Stimulated activated CD8-positive, alpha-beta memory T cell treated with anti-CD3 and anti-CD28 coated beads, Interleukin-4, amount 100 ng/mL, for 24 hours (primary cell): Measurements from ENCODE around the gene VAC14.
"Not testable (repeated sequence)": the region's sequence is repeated elsewhere in the genome, so short reads cannot be mapped to it uniquely, and the experiment has no call there.

Experiments used
- DNase-seq: peaks from one replicate; pipeline ENCODE4 v3.0.0-alpha.2; 2020; ENCODE audit warnings: low read depth

The VAC14 gene

GRCh38 chr16:70744366-70744765 lies 56.6 kb downstream of the VAC14 start:
- DNase-seq = no peak

- DNase-seq = no peak
Measured at GRCh38 chr16:70743791-70744190, 57.2 kb downstream of the VAC14 start.

- DNase-seq = not testable (repeated sequence)
Measured at GRCh38 chr16:70742967-70743366, 58.0 kb downstream of the VAC14 start.

GRCh38 chr16:70741783-70742125 lies 59.2 kb downstream of the VAC14 start:
- no peak for DNase-seq

- no peak for DNase-seq
Measured at GRCh38 chr16:70740914-70741782, 59.8 kb downstream of the VAC14 start.

GRCh38 chr16:70740174-70740913 lies 60.6 kb downstream of the VAC14 start:
- no peak for DNase-seq

GRCh38 chr16:70739389-70739788 lies 61.6 kb downstream of the VAC14 start:
- DNase-seq = no peak

GRCh38 chr16:70738083-70738977 lies 62.6 kb downstream of the VAC14 start:
- no peak for DNase-seq

GRCh38 chr16:70737377-70738082 lies 63.4 kb downstream of the VAC14 start:
- DNase-seq = peak; percentile 74

GRCh38 chr16:70736465-70737376 lies 64.2 kb downstream of the VAC14 start:
- DNase-seq = peak; percentile 14

GRCh38 chr16:70735141-70735979 lies 65.6 kb downstream of the VAC14 start:
- no peak for DNase-seq

GRCh38 chr16:70734522-70735095 lies 66.3 kb downstream of the VAC14 start:
- no peak for DNase-seq

GRCh38 chr16:70730944-70731343 lies 70.0 kb downstream of the VAC14 start:
- DNase-seq = no peak

- no peak for DNase-seq
Measured at GRCh38 chr16:70730031-70730430, 70.9 kb downstream of the VAC14 start.

- no peak for DNase-seq
Measured at GRCh38 chr16:70729292-70729691, 71.7 kb downstream of the VAC14 start.

- DNase-seq = no peak
Measured at GRCh38 chr16:70728150-70728549, 72.8 kb downstream of the VAC14 start.

GRCh38 chr16:70726892-70727361 lies 74.0 kb downstream of the VAC14 start:
- no peak for DNase-seq

GRCh38 chr16:70725912-70726828 lies 74.8 kb downstream of the VAC14 start:
- DNase-seq = no peak
